ENCODE data around the gene PHACTR2.

Gene PHACTR2

DNA sequence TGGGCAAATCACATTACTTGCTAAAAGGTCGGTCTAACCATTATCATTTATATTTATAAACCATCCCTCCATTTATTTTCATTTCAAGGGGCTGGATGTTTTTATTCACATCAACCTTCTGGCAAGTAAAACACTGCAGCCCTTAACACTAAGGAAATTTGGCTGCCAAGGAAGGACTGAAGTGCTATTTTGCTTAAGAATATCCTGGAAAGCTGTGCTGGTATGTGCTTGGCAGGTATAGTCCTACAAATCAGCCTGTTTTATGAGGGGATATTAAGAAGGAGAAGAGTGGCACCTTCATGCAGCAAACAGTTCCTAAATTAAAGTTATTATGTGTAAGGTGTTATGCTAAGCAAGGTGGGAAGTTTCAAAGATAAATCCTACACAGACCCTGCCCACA lies 9.8 kb downstream of the PHACTR2 start:
- no peak overlapping the region for H3K4me3 ChIP-seq (replicated peaks in 1 of 2; ENCODE audit: low read depth in 2 of 2, low read length in 2 of 2)
- TF ChIP-seq, protein P1, sequence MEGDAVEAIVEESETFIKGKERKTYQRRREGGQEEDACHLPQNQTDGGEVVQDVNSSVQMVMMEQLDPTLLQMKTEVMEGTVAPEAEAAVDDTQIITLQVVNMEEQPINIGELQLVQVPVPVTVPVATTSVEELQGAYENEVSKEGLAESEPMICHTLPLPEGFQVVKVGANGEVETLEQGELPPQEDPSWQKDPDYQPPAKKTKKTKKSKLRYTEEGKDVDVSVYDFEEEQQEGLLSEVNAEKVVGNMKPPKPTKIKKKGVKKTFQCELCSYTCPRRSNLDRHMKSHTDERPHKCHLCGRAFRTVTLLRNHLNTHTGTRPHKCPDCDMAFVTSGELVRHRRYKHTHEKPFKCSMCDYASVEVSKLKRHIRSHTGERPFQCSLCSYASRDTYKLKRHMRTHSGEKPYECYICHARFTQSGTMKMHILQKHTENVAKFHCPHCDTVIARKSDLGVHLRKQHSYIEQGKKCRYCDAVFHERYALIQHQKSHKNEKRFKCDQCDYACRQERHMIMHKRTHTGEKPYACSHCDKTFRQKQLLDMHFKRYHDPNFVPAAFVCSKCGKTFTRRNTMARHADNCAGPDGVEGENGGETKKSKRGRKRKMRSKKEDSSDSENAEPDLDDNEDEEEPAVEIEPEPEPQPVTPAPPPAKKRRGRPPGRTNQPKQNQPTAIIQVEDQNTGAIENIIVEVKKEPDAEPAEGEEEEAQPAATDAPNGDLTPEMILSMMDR (IDR thresholded peaks at IDR 0.05; ENCODE audit: low read depth, low read length) = no peak

DNA sequence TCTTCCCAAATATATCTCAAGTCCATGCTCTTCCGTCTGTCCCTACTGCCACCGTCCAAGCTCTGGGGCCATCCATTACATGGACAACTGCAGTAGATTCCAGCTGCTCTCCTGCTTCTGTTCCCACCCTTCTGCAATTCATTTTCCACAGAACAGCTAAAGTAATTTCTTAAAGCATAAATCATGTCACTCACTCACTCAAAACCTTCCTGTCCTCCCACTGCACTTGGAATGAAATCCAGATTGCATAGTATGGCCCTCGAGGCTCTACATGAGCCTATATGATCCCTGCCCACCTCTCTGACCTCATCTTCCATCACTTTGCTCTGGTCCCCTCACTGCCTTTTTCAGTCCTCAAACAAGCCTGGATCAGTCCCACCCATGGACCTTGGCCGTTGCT lies 10.9 kb downstream of the PHACTR2 start:
- TF ChIP-seq, protein P1 (IDR thresholded peaks at IDR 0.05; ENCODE audit: low read depth, low read length) = no peak
- no peak overlapping the region for H3K4me3 ChIP-seq (replicated peaks in 1 of 2; ENCODE audit: low read depth in 2 of 2, low read length in 2 of 2)
- no peak for DNase-seq (ENCODE audit: low read depth in 2 of 2)

More for the DNA sequence above, 9.8 kb downstream of the PHACTR2 start:
- no peak for DNase-seq (ENCODE audit: low read depth in 2 of 2)

DNA sequence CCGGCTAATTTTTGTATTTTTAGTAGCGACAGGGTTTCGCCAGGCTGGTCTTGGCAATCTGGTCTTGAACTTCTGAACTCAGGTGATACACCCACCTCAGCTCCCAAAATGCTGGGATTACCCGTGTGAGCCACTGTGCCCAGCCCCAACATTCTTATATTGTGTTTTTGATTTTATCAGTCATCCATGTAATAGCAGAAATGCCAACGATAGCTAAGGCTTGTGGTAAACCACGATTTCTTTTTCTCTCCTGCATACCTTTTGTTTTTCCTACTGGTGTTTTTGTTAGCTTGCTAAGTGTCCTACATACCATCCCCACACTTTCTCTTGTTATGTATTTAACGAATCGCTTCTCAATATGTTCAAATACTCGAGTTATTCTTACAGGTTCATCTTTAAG lies 12.1 kb downstream of the PHACTR2 start:
- H3K4me3 ChIP-seq (replicated peaks in 1 of 2; ENCODE audit: low read depth in 2 of 2, low read length in 2 of 2) = no peak overlapping the region
- TF ChIP-seq, protein P1 (IDR thresholded peaks at IDR 0.05; ENCODE audit: low read depth, low read length) = no peak
- DNase-seq (ENCODE audit: low read depth in 2 of 2) = no peak

DNA sequence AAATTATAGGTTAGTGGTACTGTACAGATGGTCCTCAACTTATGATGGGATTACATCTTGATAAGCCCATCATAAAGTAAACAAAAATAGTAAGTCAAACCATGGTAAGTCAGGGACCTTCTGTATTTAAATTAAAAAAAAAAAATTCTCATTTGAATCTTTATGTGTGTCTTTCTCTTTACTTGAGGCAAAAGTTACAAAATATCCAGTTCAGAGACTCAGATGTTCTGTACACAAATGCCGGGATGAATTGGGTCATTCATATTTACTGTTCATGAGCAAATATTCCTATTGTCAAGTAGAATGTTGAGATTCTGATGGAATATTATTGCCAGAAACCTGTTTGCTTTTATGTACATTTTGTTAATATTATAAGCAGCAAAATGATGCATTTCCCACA lies 13.4 kb downstream of the PHACTR2 start:
- no peak for DNase-seq (ENCODE audit: low read depth in 2 of 2)
- TF ChIP-seq, protein P1 (IDR thresholded peaks at IDR 0.05; ENCODE audit: low read depth, low read length) = no peak
- H3K4me3 ChIP-seq (replicated peaks in 1 of 2; ENCODE audit: low read depth in 2 of 2, low read length in 2 of 2) = no peak overlapping the region

DNA sequence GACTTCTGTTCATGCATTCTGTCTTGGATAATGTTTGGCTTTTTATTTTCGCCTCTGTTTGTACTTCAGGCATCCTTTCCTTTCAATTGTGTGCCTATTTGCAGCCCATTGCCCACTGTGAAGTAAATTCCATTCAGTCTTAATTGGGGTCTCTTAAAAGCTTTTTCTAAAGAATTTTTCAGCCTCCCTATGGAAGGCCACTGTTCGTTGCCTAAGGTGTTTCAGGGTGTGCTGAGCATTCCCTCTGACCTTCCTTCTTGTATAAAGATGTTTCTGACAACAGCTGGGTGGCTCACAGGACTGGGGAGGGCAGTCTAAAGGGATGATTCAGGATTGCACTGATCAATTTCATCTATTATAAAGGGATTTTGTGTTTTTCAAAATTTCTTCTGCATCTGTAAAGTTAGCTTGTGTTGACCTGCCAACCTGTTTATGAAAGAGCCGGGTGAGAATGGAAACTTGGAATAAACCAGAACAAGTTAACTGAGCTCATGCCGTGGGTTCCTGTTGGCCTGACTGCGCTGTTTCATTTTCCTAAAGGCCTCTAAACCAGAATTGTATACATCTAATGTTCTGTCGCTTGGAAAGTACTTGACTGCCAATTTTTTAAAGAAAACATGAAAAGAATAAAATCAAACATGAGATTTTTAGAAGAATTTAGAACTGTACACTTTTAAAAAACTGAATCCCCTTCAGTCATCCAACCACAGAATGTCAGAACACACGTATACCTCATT lies 14.3 kb downstream of the PHACTR2 start:
- no peak overlapping the region for H3K4me3 ChIP-seq (replicated peaks in 1 of 2; ENCODE audit: low read depth in 2 of 2, low read length in 2 of 2)
- TF ChIP-seq, protein P1 (IDR thresholded peaks at IDR 0.05; ENCODE audit: low read depth, low read length) = no peak
- DNase-seq (ENCODE audit: low read depth in 2 of 2) = no peak

DNA sequence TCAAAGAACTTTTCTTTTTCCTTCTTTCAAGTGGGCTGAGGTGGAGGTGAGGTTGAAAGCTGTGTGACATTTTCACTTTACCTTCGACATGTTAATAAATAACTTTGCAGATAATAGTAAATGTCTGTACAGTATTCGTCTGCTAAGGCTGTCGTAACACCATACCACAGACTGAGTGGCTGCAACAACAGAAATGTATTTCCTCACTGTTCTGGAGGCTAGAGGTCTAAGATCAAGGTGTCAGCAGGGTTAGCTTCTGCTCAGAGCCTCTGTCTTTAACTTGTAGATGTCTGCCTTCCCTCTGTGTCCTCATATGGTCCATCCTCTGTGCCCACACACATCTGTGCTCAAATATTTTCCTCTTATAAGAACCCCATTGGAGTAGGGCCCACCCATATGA lies 14.9 kb downstream of the PHACTR2 start:
- DNase-seq (ENCODE audit: low read depth in 2 of 2) = no peak
- H3K4me3 ChIP-seq (replicated peaks in 1 of 2; ENCODE audit: low read depth in 2 of 2, low read length in 2 of 2) = no peak overlapping the region
- TF ChIP-seq, protein P1 (IDR thresholded peaks at IDR 0.05; ENCODE audit: low read depth, low read length) = no peak

DNA sequence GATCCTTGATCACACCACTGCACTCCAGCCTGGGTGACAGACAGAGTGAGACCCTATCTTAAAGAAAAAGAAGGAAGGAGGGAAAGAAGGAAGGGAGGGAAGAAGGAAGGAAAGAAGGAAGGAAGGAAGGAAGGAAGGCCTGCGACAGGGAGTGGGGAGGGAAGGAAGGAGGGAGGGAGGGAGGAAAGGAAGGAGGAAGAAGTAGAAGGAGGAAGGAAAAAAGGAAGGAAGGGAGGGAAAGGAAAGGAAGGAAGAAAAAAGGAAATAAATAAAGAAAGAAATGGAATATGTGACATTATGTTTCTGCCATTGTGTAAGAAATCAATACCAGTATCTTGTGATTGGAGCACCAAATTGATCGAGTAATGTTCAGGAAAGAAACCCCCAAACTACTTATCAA lies 16.2 kb downstream of the PHACTR2 start:
- H3K4me3 ChIP-seq (replicated peaks in 1 of 2; ENCODE audit: low read depth in 2 of 2, low read length in 2 of 2) = no peak overlapping the region
- TF ChIP-seq, protein P1 (IDR thresholded peaks at IDR 0.05; ENCODE audit: low read depth, low read length) = no peak
- no peak for DNase-seq (ENCODE audit: low read depth in 2 of 2)
